Stimulated activated CD4-positive, alpha-beta T cell treated with anti-CD3 and anti-CD28 coated beads, Interleukin-2, amount 100 ng/mL, for 4 hours (primary cell): ENCODE measurements around the gene UMODL1.
"Not testable (repeated sequence)": the region's sequence is repeated elsewhere in the genome, so short reads cannot be mapped to it uniquely, and the experiment has no call there.

Source experiments
- DNase-seq: peaks from one replicate; pipeline ENCODE4 v3.0.0-alpha.2; 2020; ENCODE audit warnings: low read depth

UMODL1 gene

GRCh38 chr21:42163511-42163863, 92.4 kb downstream of the UMODL1 start:
- no peak for DNase-seq

GRCh38 chr21:42164064-42164789, 93.1 kb downstream of the UMODL1 start:
- peak; percentile 24 for DNase-seq

- no peak for DNase-seq
Measured at GRCh38 chr21:42164818-42165217, 93.7 kb downstream of the UMODL1 start.

- no peak for DNase-seq
Measured at GRCh38 chr21:42165901-42166300, 94.8 kb downstream of the UMODL1 start.

GRCh38 chr21:42169758-42170157, 98.6 kb downstream of the UMODL1 start:
- DNase-seq, result no peak

GRCh38 chr21:42171091-42172053, 100.3 kb downstream of the UMODL1 start:
- no peak for DNase-seq

- no peak for DNase-seq
Measured at GRCh38 chr21:42172596-42173483, 101.7 kb downstream of the UMODL1 start.

GRCh38 chr21:42174173-42174572, 103.1 kb downstream of the UMODL1 start:
- DNase-seq, result no peak

GRCh38 chr21:42175110-42175710, 104.1 kb downstream of the UMODL1 start:
- no peak for DNase-seq

GRCh38 chr21:42176859-42177258, 105.7 kb downstream of the UMODL1 start:
- DNase-seq, result no peak

- no peak for DNase-seq
Measured at GRCh38 chr21:42179316-42179715, 108.2 kb downstream of the UMODL1 start.

GRCh38 chr21:42180001-42180400, 108.9 kb downstream of the UMODL1 start:
- DNase-seq, result not testable (repeated sequence)

- no peak for DNase-seq
Measured at GRCh38 chr21:42182713-42183371, 111.7 kb downstream of the UMODL1 start.

- DNase-seq, result no peak
Measured at GRCh38 chr21:42183374-42184266, 112.5 kb downstream of the UMODL1 start.

GRCh38 chr21:42186591-42186990, 115.5 kb downstream of the UMODL1 start:
- DNase-seq, result no peak

GRCh38 chr21:42187976-42188653, 117.0 kb downstream of the UMODL1 start:
- peak; percentile 61 for DNase-seq

- DNase-seq, result no peak
Measured at GRCh38 chr21:42188663-42189062, 117.5 kb downstream of the UMODL1 start.

GRCh38 chr21:42189431-42189830, 118.3 kb downstream of the UMODL1 start:
- DNase-seq, result no peak

GRCh38 chr21:42189860-42190485, 118.9 kb downstream of the UMODL1 start:
- no peak for DNase-seq
